Endothelial cell (in vitro differentiated cells): ENCODE measurements around the gene RASSF8. TPM values are rescaled to one million over a fixed set of nuclear protein-coding genes. Genes with fewer than 3 reads are reported as not detected.

Source experiments
- DNase-seq: peaks from one replicate; pipeline ENCODE4 v3.0.0; 2021; ENCODE audit warnings: low spot score
- H3K27ac Mint-ChIP-seq: one replicate; pipeline ENCODE4 v1.8.0; 2021; ENCODE audit warnings: mixed read lengths, inconsistent platforms; ENCODE audit not compliant: unreplicated experiment
- H3K27me3 Mint-ChIP-seq: one replicate; pipeline ENCODE4 v1.8.0; 2021; ENCODE audit warnings: mild to moderate bottlenecking, moderate library complexity, mixed read lengths, inconsistent platforms; ENCODE audit not compliant: unreplicated experiment
- H3K36me3 Mint-ChIP-seq: one replicate; pipeline ENCODE4 v1.8.0; 2021; ENCODE audit warnings: mild to moderate bottlenecking, low read depth, mixed read lengths, inconsistent platforms; ENCODE audit not compliant: unreplicated experiment
- H3K4me1 Mint-ChIP-seq: one replicate; pipeline ENCODE4 v1.8.0; 2021; ENCODE audit warnings: mild to moderate bottlenecking, mixed read lengths, inconsistent platforms; ENCODE audit not compliant: unreplicated experiment
- H3K4me3 Mint-ChIP-seq: one replicate; pipeline ENCODE4 v1.8.0; 2021; ENCODE audit warnings: mild to moderate bottlenecking, mixed read lengths, inconsistent platforms; ENCODE audit not compliant: unreplicated experiment
- H3K9me3 Mint-ChIP-seq: one replicate; pipeline ENCODE4 v1.8.0; 2021; ENCODE audit warnings: mixed read lengths, inconsistent platforms; ENCODE audit not compliant: unreplicated experiment
- CTCF ChIP-seq: fragments of 200-600 bp; sonication (generic); IDR thresholded peaks from one replicate; pipeline ENCODE4 v1.5.0; 2021; ENCODE audit warnings: antibody characterized with exemption; ENCODE audit not compliant: unreplicated experiment
- total RNA-seq: library from RNA; stranded (reverse); fragmentation: NEBNext Ultra II Directional; extraction: Animal tissue kit (Norgen Biotek cat#: 25700); gene quantifications from one replicate; pipeline ENCODE4 v1.2.1, GENCODE V29; 2021; ENCODE audit not compliant: unreplicated experiment

RASSF8 gene
- total RNA-seq, 1 donor from 2014 or later = 87.2 TPM

DNA sequence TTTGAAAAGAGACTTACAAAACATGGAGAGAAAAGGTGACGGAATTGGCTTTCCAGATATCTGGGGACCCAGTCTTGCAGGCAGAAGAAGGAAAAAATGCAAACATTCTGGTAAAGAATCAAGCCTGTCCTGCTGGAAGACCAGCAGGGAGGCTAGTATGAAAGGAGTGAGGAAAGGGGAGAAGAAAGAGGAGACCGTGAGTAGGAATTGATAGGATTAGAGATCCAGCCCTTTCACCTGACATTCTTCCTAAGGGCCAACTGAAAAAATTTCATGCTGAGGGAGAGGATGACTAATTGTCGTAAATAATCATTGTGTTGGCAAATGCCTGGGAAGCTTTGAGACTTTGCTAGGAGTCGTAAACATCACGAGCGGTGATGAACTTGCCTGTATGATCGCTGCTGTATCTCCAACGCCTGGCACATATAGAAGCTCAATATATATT is 154.2 kb downstream of the RASSF8 start:
- peak overlapping the region; percentile 31 for H3K4me3 Mint-ChIP-seq
- no peaks in the 10 kb centered on the region for H3K36me3 Mint-ChIP-seq
- H3K9me3 Mint-ChIP-seq = no peaks in the 10 kb centered on the region
- H3K27me3 Mint-ChIP-seq = peaks cover 3% of the 10 kb centered on the region
- peaks cover 31% of the 10 kb centered on the region for H3K4me1 Mint-ChIP-seq
- no peak for TF ChIP-seq CTCF
- DNase-seq = no peak
- no peak overlapping the region for H3K27ac Mint-ChIP-seq

- DNase-seq = no peak
- peak overlapping the region; percentile 88 for H3K4me3 Mint-ChIP-seq
- H3K27me3 Mint-ChIP-seq = peaks cover 3% of the 10 kb centered on the region
- H3K4me1 Mint-ChIP-seq = peaks cover 31% of the 10 kb centered on the region
- no peak overlapping the region for H3K27ac Mint-ChIP-seq
- no peaks in the 10 kb centered on the region for H3K36me3 Mint-ChIP-seq
- no peak for TF ChIP-seq CTCF
- no peaks in the 10 kb centered on the region for H3K9me3 Mint-ChIP-seq
Observed at GRCh38 chr12:26113181-26113654, 154.7 kb downstream of the RASSF8 start.

DNA sequence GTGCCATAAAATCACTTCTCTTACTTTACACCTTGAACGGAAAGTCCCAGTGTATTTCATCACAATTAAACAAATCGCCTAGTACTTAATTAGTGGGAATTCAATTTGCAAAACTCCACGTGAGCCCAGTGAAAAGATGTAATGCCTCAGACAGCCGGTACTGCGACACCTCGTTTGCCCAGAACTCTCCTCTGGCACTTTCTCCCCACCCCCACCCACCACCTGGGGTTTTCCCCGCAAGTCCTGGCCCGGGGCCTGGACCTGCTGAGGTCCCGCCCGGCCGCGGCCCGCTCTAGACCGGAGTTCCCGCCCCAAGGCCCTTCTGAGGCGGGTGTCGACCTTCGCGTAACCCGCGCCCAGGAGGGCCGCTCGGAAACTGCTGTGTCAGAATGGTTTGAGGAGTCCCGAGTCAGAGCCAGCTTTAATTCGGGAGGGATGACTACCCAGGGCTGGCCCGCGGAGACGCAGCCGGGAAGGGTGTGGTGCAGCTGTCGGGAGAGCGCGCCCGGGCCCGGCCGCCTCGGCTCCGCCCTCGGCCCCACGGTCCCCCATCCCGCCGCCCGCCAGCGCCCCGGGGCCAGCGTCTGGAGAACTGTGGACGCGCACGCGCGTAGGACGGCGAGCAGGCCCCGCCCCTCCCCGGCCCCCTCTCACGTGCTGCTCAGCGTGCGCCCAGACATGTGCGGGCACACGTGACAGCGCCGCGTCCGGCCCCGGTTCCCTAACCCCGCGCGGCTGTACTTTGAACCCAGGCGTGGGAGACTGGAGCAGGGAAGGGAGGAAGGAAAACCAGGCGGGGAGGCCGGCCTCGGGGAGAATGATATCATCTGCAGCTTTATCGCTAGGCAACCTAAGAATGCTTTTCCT is 155.6 kb downstream of the RASSF8 start:
- Mint-ChIP-seq H3K36me3 (no peaks in the 10 kb centered on the region), H3K4me1 (peaks cover 31% of the 10 kb centered on the region), H3K9me3 (no peaks in the 10 kb centered on the region), H3K4me3 (peak overlapping the region; percentile 88), H3K27ac (peak overlapping the region; percentile 94), H3K27me3 (peaks cover 3% of the 10 kb centered on the region)
- peak; percentile 93 for DNase-seq
- peak; percentile 51 for TF ChIP-seq CTCF

GRCh38 chr12:26114720-26115401 is 156.4 kb downstream of the RASSF8 start:
- no peak for DNase-seq
- H3K36me3 Mint-ChIP-seq = no peaks in the 10 kb centered on the region
- H3K9me3 Mint-ChIP-seq = no peaks in the 10 kb centered on the region
- peaks cover 3% of the 10 kb centered on the region for H3K27me3 Mint-ChIP-seq
- peaks cover 26% of the 10 kb centered on the region for H3K4me1 Mint-ChIP-seq
- peak overlapping the region; percentile 87 for H3K4me3 Mint-ChIP-seq
- H3K27ac Mint-ChIP-seq = peak overlapping the region; percentile 94
- TF ChIP-seq CTCF = no peak
